Measurements from ENCODE around the gene AATF.
"Not testable (repeated sequence)": the region's sequence is repeated elsewhere in the genome, so short reads cannot be mapped to it uniquely, and the experiment has no call there.

Gene AATF

GRCh38 chr17:37069087-37069486 is 120.3 kb downstream of the AATF start:
- no peak for DNase-seq
- peaks cover 7% of the 10 kb centered on the region for H3K4me1 ChIP-seq (ENCODE audit: control insufficient read depth, low read depth, low read length)
- H3K79me1 ChIP-seq (ENCODE audit: low read length), result no peaks in the 10 kb centered on the region
- no peaks in the 10 kb centered on the region for H3K79me2 ChIP-seq (ENCODE audit: control insufficient read depth, insufficient read depth, low read length)
- no peak overlapping the region for H4K8ac ChIP-seq (ENCODE audit: low read depth, low read length)
- H3K9ac ChIP-seq (ENCODE audit: low read length), result no peak overlapping the region
- WGBS (ENCODE audit: extremely low coverage, insufficient coverage, low lambda C conversion rate), result no CpG with 5 or more reads among the region's 3 CpGs
- H4K5ac ChIP-seq (ENCODE audit: low read length), result no peak overlapping the region
- no peak overlapping the region for H3K56ac ChIP-seq (ENCODE audit: low read length)
- H3K4ac ChIP-seq (ENCODE audit: low read depth, low read length), result no peak overlapping the region
- H2BK15ac ChIP-seq (replicated peaks; ENCODE audit: low read depth), result no peak overlapping the region
- no peak overlapping the region for H2BK5ac ChIP-seq (ENCODE audit: low read length)
- no peak overlapping the region for H3K27ac ChIP-seq (ENCODE audit: low read depth, low read length)
- H3K4me3 ChIP-seq (ENCODE audit: low read length), result no peak overlapping the region
- no peak overlapping the region for H3K18ac ChIP-seq (ENCODE audit: low read length)
- H3K23ac ChIP-seq (ENCODE audit: low read length), result no peak overlapping the region
- no peak overlapping the region for H2BK120ac ChIP-seq (ENCODE audit: low read depth, low read length)
- H3K4me2 ChIP-seq (ENCODE audit: low read length), result no peak overlapping the region
- no peaks in the 10 kb centered on the region for H3K36me3 ChIP-seq (ENCODE audit: control insufficient read depth, insufficient read depth, low read length)
- H2AK5ac ChIP-seq (ENCODE audit: low read length), result no peak overlapping the region
- H3K27me3 ChIP-seq (ENCODE audit: insufficient read depth, low read length, poor library complexity), result no peaks in the 10 kb centered on the region

DNA sequence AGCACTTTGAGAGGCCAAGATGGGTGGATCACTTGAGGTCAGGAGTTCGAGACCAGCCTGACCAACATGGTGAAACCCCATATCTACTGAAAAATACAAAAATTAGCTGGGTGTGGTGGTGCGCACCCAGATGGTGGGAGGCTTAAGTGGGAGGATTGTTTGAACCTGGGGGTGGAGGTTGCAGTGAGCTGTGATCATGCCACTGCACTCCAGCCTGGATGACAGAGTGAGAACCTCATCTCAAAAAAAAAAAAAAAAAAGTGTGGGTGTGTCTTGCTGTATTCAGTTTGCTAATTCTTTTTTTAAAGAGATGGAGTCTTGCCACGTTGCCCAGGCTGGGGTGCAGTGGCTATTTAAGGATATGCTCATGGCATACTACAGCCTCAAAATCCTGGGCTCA is 124.7 kb downstream of the AATF start:
- not testable (repeated sequence) for H3K4me2 ChIP-seq (ENCODE audit: low read length)
- WGBS (ENCODE audit: extremely low coverage, insufficient coverage, low lambda C conversion rate), result no CpG with 5 or more reads among the region's 3 CpGs

GRCh38 chr17:37079065-37079708 is 130.4 kb downstream of the AATF start:
- Histone ChIP-seq H4K5ac (ENCODE audit: low read length) (no peak overlapping the region), H3K4me3 (ENCODE audit: low read length) (no peak overlapping the region), H3K9ac (ENCODE audit: low read length) (no peak overlapping the region), H3K18ac (ENCODE audit: low read length) (no peak overlapping the region), H2BK120ac (ENCODE audit: low read depth, low read length) (no peak overlapping the region), H3K79me2 (ENCODE audit: control insufficient read depth, insufficient read depth, low read length) (no peaks in the 10 kb centered on the region), H3K4ac (ENCODE audit: low read depth, low read length) (no peak overlapping the region), H3K56ac (ENCODE audit: low read length) (no peak overlapping the region), H3K27ac (ENCODE audit: low read depth, low read length) (no peak overlapping the region), H3K23ac (ENCODE audit: low read length) (no peak overlapping the region), H3K27me3 (ENCODE audit: insufficient read depth, low read length, poor library complexity) (no peaks in the 10 kb centered on the region), H3K4me2 (ENCODE audit: low read length) (no peak overlapping the region), H3K79me1 (ENCODE audit: low read length) (no peaks in the 10 kb centered on the region), H3K36me3 (ENCODE audit: control insufficient read depth, insufficient read depth, low read length) (no peaks in the 10 kb centered on the region), H4K8ac (ENCODE audit: low read depth, low read length) (no peak overlapping the region), H2BK15ac (replicated peaks; ENCODE audit: low read depth) (no peak overlapping the region), H3K4me1 (ENCODE audit: control insufficient read depth, low read depth, low read length) (peaks cover 4% of the 10 kb centered on the region), H2AK5ac (ENCODE audit: low read length) (no peak overlapping the region), H2BK5ac (ENCODE audit: low read length) (no peak overlapping the region)
- WGBS (ENCODE audit: extremely low coverage, insufficient coverage, low lambda C conversion rate), result no CpG with 5 or more reads among the region's 2 CpGs
- DNase-seq, result no peak

More for the DNA sequence above, 124.7 kb downstream of the AATF start:
- not testable (repeated sequence) for H3K23ac ChIP-seq (ENCODE audit: low read length); H3K4ac ChIP-seq (ENCODE audit: low read depth, low read length); DNase-seq; H3K27me3 ChIP-seq (ENCODE audit: insufficient read depth, low read length, poor library complexity); H3K56ac ChIP-seq (ENCODE audit: low read length); H3K79me1 ChIP-seq (ENCODE audit: low read length); H3K79me2 ChIP-seq (ENCODE audit: control insufficient read depth, insufficient read depth, low read length); H3K4me3 ChIP-seq (ENCODE audit: low read length); H3K9ac ChIP-seq (ENCODE audit: low read length); H2BK120ac ChIP-seq (ENCODE audit: low read depth, low read length); H4K5ac ChIP-seq (ENCODE audit: low read length); H2BK15ac ChIP-seq (replicated peaks; ENCODE audit: low read depth); H3K27ac ChIP-seq (ENCODE audit: low read depth, low read length); H3K36me3 ChIP-seq (ENCODE audit: control insufficient read depth, insufficient read depth, low read length); H2BK5ac ChIP-seq (ENCODE audit: low read length); H2AK5ac ChIP-seq (ENCODE audit: low read length); H3K4me1 ChIP-seq (ENCODE audit: control insufficient read depth, low read depth, low read length); H4K8ac ChIP-seq (ENCODE audit: low read depth, low read length); H3K18ac ChIP-seq (ENCODE audit: low read length)

DNA sequence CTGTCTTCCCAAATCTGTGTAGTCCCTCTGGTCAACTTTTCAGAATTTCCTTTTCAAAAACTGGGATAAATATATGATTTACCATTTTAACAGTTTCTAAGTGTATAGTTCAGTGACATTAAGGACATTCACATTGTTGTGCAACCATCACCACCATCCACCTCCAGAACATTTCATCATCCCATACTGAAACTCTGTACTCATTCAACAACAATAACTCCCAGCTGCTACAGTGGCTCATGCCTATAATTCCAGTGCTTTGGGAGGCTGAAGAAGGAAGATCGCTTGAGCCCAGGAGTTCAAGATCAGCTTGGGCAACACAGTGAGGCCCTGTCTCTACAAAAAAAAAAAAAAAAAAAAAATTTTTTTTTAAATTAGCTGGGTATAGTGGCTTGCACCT is 131.0 kb downstream of the AATF start:
- Histone ChIP-seq H3K23ac (ENCODE audit: low read length) (no peak overlapping the region), H3K36me3 (ENCODE audit: control insufficient read depth, insufficient read depth, low read length) (no peaks in the 10 kb centered on the region), H3K27ac (ENCODE audit: low read depth, low read length) (no peak overlapping the region), H3K4me2 (ENCODE audit: low read length) (no peak overlapping the region), H2BK5ac (ENCODE audit: low read length) (no peak overlapping the region), H3K4me3 (ENCODE audit: low read length) (no peak overlapping the region), H2BK120ac (ENCODE audit: low read depth, low read length) (no peak overlapping the region), H3K56ac (ENCODE audit: low read length) (no peak overlapping the region), H2AK5ac (ENCODE audit: low read length) (no peak overlapping the region), H3K79me1 (ENCODE audit: low read length) (no peaks in the 10 kb centered on the region), H3K9ac (ENCODE audit: low read length) (no peak overlapping the region), H3K4ac (ENCODE audit: low read depth, low read length) (no peak overlapping the region), H3K4me1 (ENCODE audit: control insufficient read depth, low read depth, low read length) (peaks cover 4% of the 10 kb centered on the region), H3K18ac (ENCODE audit: low read length) (no peak overlapping the region), H3K79me2 (ENCODE audit: control insufficient read depth, insufficient read depth, low read length) (no peaks in the 10 kb centered on the region), H3K27me3 (ENCODE audit: insufficient read depth, low read length, poor library complexity) (no peaks in the 10 kb centered on the region), H4K8ac (ENCODE audit: low read depth, low read length) (no peak overlapping the region), H4K5ac (ENCODE audit: low read length) (no peak overlapping the region), H2BK15ac (replicated peaks; ENCODE audit: low read depth) (no peak overlapping the region)
- no peak for DNase-seq
- WGBS (ENCODE audit: extremely low coverage, insufficient coverage, low lambda C conversion rate), result no CpG with 5 or more reads among the region's 1 CpG

DNA sequence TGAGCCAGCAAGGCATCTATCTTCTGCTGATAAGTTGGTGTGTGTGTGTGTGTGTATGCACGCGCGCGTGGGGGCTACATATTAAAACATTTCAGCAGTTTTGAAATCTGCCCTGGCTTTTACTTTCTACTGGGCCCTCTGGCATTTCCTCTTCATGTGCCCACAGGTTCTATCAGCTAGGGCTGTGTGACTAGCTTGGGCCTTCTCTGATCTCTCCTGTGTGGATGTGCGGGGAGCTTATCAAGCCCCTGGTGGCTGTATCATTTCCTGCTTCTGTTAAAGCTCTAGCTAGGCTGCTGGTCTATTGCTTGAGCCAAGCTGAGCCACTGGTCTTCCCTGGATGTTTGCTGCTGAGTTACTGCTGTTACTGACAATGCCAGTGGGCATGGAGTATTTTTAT is 132.5 kb downstream of the AATF start:
- H2BK120ac ChIP-seq (ENCODE audit: low read depth, low read length), result no peak overlapping the region
- no peak overlapping the region for H4K8ac ChIP-seq (ENCODE audit: low read depth, low read length)
- no peak overlapping the region for H3K4me3 ChIP-seq (ENCODE audit: low read length)
- H3K9ac ChIP-seq (ENCODE audit: low read length), result no peak overlapping the region
- H3K79me2 ChIP-seq (ENCODE audit: control insufficient read depth, insufficient read depth, low read length), result no peaks in the 10 kb centered on the region
- peaks cover 3% of the 10 kb centered on the region for H3K36me3 ChIP-seq (ENCODE audit: control insufficient read depth, insufficient read depth, low read length)
- H3K27me3 ChIP-seq (ENCODE audit: insufficient read depth, low read length, poor library complexity), result no peaks in the 10 kb centered on the region
- DNase-seq, result peak; percentile 58
- H3K27ac ChIP-seq (ENCODE audit: low read depth, low read length), result no peak overlapping the region
- no peak overlapping the region for H3K23ac ChIP-seq (ENCODE audit: low read length)
- H4K5ac ChIP-seq (ENCODE audit: low read length), result no peak overlapping the region
- no peak overlapping the region for H3K18ac ChIP-seq (ENCODE audit: low read length)
- WGBS (ENCODE audit: extremely low coverage, insufficient coverage, low lambda C conversion rate), result no CpG with 5 or more reads among the region's 5 CpGs
- H3K4me1 ChIP-seq (ENCODE audit: control insufficient read depth, low read depth, low read length), result peaks cover 4% of the 10 kb centered on the region
- H3K4me2 ChIP-seq (ENCODE audit: low read length), result no peak overlapping the region
- H2AK5ac ChIP-seq (ENCODE audit: low read length), result no peak overlapping the region
- no peaks in the 10 kb centered on the region for H3K79me1 ChIP-seq (ENCODE audit: low read length)
- H2BK15ac ChIP-seq (replicated peaks; ENCODE audit: low read depth), result no peak overlapping the region
- H3K4ac ChIP-seq (ENCODE audit: low read depth, low read length), result no peak overlapping the region
- no peak overlapping the region for H3K56ac ChIP-seq (ENCODE audit: low read length)
- H2BK5ac ChIP-seq (ENCODE audit: low read length), result no peak overlapping the region

DNA sequence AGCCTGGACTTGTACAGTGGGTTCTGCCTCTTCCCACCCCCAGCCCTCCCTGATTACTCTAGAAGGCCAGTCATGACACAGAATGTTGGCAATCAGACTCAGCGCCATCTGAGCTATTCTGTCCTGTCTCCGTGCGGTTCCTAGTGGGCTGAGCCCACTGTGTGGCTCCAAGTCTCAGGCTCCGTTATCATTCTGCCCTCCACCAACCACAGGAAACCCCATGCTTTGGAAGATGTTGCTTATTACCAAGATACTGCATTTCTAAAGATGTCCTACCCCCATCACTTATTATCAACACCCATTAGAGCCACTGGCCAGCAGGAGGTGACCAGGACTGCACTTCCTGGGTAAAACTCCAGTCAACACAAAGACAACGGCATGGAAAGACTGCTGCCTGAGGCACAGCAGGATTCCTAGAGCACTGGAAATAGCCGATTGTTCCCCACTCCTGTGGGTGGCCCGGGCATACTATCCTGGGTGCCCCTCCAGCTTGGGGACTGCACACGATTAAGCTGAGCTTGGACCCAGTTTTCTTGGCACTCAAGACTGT is 133.6 kb downstream of the AATF start:
- Histone ChIP-seq H3K4me1 (ENCODE audit: control insufficient read depth, low read depth, low read length) (peaks cover 4% of the 10 kb centered on the region), H2AK5ac (ENCODE audit: low read length) (no peak overlapping the region), H2BK5ac (ENCODE audit: low read length) (no peak overlapping the region), H3K27ac (ENCODE audit: low read depth, low read length) (no peak overlapping the region), H3K4ac (ENCODE audit: low read depth, low read length) (no peak overlapping the region), H4K8ac (ENCODE audit: low read depth, low read length) (no peak overlapping the region), H2BK120ac (ENCODE audit: low read depth, low read length) (no peak overlapping the region), H3K18ac (ENCODE audit: low read length) (no peak overlapping the region), H3K79me1 (ENCODE audit: low read length) (no peaks in the 10 kb centered on the region), H3K36me3 (ENCODE audit: control insufficient read depth, insufficient read depth, low read length) (peaks cover 7% of the 10 kb centered on the region), H3K4me2 (ENCODE audit: low read length) (no peak overlapping the region), H3K4me3 (ENCODE audit: low read length) (no peak overlapping the region), H3K23ac (ENCODE audit: low read length) (no peak overlapping the region), H2BK15ac (replicated peaks; ENCODE audit: low read depth) (no peak overlapping the region), H3K56ac (ENCODE audit: low read length) (no peak overlapping the region), H4K5ac (ENCODE audit: low read length) (no peak overlapping the region), H3K9ac (ENCODE audit: low read length) (no peak overlapping the region), H3K27me3 (ENCODE audit: insufficient read depth, low read length, poor library complexity) (no peaks in the 10 kb centered on the region), H3K79me2 (ENCODE audit: control insufficient read depth, insufficient read depth, low read length) (no peaks in the 10 kb centered on the region)
- WGBS (ENCODE audit: extremely low coverage, insufficient coverage, low lambda C conversion rate), result no CpG with 5 or more reads among the region's 8 CpGs
- peak; percentile 47 for DNase-seq

Measured in mesendoderm (in vitro differentiated cells).